OCI-LY3 (cell line): ENCODE data around the gene HIVEP3.

Source experiments
- EZH2phosphoT487 ChIP-seq: fragments of 200-600 bp; shearing (Covaris generic); IDR thresholded peaks from 2 replicates; pipeline ENCODE4 v1.6.1; 2018; ENCODE audit warnings: antibody characterized with exemption, mixed run types, low read depth
- TF ChIP-seq, protein P1 (sequence below): fragments of 200-600, 300-600 bp; sonication (generic); IDR thresholded peaks from 2 replicates; pipeline ENCODE4 v1.5.1; 2014; ENCODE audit warnings: antibody characterized with exemption, low read length, low read depth

DNA sequence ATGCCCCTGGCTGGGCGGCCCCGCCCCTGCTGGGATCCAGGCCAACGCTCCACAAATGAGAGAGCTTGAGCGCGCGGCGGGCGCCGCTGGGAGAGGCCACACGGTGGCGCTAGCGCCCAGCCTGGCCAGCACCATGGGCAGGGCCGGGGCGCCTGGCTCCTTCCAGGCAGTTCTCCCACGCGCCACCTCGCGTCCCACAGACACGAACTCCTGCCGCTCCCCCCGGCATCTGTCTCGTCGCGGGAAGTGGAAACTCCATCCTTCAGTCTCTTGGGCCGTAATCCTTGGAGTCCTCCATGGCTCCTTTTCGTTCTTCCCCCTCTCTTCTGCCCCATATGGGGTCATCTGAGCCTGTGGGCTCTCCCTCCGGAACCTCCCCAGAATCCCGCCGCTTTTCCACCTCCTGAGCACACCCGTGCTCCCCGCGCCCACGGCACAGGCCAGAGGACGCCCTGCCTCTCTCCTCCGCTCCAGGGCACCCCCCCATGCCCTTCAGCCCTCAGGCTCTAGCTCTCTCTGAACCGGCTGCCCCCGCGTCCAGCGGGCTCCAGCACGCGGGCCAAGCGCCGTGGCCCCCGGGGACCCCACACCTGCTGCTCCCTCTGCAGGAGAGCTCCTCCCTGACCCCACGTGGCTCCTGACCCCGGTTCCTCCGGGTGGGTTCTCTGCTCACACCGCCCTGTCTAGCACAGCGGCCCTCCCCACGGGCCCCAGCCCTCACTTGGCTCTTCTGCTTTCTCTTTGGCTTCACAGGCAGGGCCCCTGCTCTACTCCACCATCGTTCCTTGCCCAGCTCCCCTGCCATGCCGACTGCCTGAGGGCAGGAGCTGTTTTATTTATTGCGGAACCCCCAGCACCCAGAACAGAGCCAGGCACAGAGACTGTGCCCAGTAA, 402.3 kb downstream of the HIVEP3 start:
- TF ChIP-seq, protein P1, sequence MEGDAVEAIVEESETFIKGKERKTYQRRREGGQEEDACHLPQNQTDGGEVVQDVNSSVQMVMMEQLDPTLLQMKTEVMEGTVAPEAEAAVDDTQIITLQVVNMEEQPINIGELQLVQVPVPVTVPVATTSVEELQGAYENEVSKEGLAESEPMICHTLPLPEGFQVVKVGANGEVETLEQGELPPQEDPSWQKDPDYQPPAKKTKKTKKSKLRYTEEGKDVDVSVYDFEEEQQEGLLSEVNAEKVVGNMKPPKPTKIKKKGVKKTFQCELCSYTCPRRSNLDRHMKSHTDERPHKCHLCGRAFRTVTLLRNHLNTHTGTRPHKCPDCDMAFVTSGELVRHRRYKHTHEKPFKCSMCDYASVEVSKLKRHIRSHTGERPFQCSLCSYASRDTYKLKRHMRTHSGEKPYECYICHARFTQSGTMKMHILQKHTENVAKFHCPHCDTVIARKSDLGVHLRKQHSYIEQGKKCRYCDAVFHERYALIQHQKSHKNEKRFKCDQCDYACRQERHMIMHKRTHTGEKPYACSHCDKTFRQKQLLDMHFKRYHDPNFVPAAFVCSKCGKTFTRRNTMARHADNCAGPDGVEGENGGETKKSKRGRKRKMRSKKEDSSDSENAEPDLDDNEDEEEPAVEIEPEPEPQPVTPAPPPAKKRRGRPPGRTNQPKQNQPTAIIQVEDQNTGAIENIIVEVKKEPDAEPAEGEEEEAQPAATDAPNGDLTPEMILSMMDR: peak; percentile 62
- TF ChIP-seq EZH2phosphoT487: no peak
